Stimulated activated CD8-positive, alpha-beta memory T cell treated with anti-CD3 and anti-CD28 coated beads, Interleukin-15, amount 100 ng/mL, for 4 hours (primary cell): Measurements from ENCODE around the gene MUC5AC.

ENCODE experiments used
- DNase-seq, 2 donors: peaks; one replicate each; pipeline ENCODE4 v3.0.0-alpha.2; 2020; ENCODE audit warnings: low read depth in 2 of 2

MUC5AC gene

DNA sequence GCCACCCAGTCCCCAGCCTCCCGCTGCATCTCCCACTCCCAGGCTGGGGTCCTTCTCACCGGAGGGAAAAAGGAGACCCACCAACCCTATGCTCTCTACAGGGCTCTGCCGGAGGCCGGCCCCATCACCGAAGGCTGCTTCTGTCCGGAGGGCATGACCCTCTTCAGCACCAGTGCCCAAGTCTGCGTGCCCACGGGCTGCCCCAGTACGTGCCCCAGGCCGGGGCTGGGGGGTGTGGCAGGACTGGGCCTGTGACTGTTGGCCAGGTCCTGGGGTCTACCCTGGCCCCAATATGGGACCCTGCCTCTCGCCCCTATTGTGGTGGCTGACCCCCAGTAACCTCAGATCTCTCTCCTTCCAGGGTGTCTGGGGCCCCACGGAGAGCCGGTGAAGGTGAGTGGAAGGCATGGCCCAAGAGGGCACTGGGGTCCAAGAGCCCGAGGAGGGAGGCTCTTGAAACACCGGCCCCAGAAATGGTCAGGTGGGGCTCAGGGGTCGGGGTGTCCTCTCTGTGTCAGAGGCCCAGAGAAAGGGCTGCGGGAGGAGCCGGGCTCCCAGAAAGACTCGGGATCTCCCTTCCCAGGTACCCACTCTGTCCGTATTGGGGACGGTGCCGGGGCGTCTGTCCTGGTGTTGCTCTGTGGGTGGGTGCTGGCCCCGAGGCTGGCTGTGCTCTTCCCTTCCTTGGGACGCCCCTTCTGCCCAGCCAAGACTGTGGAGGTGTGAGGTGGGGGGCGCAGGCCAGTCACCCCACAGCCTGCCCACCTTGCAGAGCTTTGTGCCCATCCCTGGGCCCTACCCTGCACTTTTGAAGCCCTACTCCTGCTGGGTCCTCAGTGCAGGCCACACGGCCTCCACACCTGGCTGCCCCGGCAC, 39.0 kb downstream of the MUC5AC start:
- DNase-seq, result no peak

DNA sequence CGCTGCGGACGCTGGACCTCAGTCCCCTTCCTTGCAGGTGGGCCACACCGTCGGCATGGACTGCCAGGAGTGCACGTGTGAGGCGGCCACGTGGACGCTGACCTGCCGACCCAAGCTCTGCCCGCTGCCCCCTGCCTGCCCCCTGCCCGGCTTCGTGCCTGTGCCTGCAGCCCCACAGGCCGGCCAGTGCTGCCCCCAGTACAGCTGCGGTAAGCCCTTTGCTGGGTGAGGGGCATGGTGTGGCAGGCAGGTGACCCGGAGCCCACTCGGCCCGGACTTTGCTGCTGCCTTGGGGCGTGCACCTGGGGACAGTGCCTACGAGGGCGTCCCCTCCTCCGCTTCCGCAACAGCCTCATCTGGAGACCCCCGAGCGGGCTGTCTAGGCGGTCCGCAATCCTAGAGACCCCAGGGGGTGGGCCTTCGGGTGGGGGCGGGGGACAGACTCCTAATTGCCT, 39.7 kb downstream of the MUC5AC start:
- DNase-seq, result no peak

DNA sequence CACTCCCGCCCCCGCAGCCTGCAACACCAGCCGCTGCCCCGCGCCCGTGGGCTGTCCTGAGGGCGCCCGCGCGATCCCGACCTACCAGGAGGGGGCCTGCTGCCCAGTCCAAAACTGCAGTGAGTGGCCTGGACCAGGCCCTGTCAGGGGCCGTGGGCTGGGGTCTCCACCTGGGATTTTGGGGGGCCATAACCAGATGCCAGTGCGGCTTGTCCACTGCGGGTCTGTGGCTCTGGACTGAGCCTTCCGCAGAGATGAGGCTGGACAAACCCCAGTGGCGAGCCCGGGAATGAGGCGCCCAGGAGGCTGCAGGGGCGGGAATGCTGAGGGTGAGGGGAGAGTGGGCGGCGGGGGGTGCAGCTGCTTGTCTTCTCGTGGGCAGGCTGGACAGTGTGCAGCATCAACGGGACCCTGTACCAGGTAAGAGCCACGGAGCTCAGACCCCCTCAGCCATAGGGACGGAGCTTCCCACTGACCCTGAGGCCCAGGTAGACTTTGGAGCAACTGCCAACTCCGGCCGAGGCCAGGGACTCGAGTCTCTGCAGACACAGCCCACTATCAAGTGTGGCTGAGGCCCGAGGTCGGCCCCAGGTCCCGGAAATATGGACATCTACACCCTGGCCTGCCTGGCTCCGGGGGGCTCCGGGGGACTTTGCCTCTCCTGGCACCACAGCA, 40.3 kb downstream of the MUC5AC start:
- DNase-seq, result no peak

DNA sequence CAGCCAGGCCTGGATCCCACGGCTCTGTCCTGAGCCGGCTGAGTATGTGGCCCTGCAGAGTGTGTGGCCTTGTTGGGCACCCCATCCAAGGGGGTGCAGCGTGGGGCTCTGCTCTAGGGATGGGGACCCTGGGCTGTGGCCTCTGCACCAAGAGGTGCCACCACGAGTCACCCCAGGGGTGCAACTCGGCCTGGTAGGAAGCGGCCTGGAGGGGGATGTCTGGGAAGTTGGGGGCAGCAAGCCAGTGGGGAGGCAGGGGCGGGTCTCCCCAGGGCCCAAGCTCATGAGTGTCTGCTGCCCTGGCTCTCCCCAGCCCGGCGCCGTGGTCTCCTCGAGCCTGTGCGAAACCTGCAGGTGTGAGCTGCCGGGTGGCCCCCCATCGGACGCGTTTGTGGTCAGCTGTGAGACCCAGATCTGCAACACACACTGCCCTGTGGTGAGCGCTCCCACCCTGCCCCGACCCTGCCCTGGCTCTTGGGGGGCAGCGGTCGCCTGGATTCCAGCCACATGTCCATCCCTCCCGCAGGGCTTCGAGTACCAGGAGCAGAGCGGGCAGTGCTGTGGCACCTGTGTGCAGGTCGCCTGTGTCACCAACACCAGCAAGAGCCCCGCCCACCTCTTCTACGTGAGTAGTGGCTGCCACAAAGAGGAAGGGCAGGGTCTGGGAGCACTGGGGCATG, 40.9 kb downstream of the MUC5AC start:
- no peak for DNase-seq

DNA sequence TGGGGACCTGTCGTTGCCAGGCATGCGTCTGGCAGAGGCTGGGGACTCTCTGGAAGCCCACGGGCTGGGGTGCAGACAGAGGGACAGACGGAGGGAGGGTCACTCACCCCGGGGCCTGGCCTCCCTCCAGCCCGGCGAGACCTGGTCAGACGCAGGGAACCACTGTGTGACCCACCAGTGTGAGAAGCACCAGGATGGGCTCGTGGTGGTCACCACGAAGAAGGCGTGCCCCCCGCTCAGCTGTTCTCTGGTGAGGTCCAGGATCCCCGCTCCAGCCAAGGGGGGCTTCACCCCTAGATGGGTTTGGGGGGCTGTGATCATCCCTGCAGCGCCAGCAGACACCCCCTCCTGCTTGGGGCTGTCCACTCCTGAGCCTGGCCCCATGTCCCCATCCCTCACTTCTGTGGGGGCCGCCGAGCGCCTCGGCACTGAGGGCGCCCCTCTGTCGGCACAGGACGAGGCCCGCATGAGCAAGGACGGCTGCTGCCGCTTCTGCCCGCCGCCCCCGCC, 41.5 kb downstream of the MUC5AC start:
- DNase-seq, result no peak

DNA sequence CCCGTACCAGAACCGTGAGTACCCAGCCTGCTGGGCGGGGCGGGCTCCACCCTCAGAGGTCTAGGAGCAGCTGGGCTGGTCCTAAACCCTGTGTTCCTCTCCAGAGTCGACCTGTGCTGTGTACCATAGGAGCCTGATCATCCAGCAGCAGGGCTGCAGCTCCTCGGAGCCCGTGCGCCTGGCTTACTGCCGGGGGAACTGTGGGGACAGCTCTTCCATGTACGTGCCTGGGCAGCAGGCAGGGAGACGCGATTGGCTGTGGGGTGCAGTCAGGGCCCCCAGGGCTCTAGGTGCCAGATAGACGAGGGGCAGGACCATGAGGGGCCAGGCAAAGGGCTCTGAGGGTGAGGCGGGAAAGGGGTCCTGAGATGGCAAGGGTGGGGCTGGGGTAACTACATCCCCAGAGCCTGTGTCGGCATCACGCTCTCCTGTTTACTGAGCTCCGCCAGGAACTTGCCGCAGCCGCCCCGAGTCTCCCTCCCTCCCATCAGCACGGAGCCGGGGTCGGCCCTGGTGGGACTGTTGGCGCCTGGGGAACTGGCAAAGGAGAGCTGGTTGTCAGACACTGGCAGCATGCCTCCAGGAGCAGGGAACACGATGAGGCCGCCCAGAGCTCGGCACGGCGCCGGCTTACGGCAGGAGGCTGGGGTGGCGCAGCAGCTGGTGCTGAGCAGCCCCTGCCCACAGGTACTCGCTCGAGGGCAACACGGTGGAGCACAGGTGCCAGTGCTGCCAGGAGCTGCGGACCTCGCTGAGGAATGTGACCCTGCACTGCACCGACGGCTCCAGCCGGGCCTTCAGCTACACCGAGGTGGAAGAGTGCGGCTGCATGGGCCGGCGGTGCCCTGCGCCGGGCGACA, 42.2 kb downstream of the MUC5AC start:
- DNase-seq, result no peak

DNA sequence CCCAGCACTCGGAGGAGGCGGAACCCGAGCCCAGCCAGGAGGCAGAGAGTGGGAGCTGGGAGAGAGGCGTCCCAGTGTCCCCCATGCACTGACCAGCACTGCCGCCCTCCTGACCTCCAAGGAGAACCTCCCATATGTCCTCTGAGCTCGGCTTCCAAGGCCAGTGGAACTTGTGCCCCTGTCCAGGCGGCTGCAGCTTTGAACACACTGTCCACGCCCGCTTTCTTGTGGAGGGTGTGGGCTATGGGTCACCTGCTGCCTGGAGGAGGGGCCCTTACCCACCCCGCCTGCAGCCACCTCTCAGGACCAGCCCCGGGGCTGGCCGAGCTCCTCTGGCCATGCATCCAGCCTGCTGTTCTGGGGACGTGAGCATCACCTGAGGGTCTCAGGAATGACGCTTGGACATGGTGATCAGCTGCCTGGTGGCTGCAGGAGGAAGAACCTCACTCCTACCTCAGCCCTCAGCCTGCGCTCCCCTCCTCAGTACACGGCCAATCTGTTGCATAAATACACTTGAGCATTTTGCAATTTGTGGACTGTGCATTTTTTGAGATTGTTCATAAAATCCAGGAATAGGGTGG, 42.9 kb downstream of the MUC5AC start:
- DNase-seq, result no peak

DNA sequence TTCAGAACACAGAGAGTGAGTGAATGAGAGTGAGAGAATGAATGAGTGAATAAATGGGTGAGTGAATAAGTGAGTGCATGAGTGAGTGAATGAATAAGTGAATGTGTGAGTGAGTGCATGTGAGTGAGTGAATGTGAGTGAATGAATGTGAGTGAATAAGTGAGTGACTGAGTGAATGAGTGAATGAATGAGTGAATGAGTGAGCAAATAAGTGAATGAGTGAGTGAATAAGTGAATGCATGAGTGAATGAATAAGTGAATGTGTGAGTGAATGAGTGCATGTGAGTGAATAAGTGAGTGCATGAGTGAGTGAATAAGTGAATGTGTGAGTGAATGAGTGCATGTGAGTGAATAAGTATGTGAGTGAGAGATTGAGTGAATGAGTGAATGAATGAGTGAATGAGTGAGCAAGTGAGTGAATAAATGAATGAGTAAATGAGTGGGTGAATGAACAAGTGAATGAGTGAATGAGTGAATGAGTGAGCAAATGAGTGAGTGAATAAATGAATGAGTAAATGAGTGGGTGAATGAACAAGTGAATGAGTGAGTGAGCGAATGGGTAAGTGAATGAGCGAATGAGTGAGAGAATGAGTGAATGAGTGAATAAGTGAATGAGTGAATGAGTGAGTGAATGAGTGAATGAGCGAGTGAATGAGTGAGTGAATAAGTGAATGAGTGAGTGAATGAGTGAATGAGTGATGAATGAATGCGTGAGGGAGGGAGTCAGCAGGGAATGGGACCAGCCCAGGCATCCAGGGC, 43.8 kb downstream of the MUC5AC start:
- no peak for DNase-seq

DNA sequence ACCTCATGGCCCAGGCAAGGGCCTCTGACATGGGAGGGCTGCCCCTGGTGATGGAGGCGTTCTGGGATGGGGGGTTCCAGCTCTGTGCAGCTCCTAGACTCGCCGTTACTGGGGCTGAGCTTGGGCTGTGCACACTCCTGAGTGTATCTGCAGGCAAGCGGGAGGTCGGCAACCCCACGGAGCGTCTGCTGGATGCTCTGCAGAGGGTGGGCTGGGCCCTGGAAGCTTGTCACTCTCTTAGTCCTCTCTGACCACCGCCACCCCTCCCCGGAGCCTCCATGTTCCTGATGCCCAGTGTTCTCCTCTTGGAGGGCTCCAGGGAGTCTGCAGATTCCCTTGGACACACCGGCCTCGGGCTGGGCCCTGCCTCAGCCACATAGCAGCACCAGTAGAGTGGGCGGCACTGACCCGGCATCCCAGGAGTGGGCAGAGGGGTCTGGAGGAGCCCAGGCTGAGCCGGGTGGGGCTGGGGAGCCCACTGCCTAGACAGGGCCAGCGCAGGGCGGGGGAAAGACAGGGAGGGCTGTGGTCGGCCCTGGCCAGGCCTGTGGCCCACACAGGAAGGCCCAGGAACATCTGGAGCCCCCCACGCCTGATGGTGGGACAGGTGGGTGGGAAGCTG, 44.5 kb downstream of the MUC5AC start:
- DNase-seq, result no peak

DNA sequence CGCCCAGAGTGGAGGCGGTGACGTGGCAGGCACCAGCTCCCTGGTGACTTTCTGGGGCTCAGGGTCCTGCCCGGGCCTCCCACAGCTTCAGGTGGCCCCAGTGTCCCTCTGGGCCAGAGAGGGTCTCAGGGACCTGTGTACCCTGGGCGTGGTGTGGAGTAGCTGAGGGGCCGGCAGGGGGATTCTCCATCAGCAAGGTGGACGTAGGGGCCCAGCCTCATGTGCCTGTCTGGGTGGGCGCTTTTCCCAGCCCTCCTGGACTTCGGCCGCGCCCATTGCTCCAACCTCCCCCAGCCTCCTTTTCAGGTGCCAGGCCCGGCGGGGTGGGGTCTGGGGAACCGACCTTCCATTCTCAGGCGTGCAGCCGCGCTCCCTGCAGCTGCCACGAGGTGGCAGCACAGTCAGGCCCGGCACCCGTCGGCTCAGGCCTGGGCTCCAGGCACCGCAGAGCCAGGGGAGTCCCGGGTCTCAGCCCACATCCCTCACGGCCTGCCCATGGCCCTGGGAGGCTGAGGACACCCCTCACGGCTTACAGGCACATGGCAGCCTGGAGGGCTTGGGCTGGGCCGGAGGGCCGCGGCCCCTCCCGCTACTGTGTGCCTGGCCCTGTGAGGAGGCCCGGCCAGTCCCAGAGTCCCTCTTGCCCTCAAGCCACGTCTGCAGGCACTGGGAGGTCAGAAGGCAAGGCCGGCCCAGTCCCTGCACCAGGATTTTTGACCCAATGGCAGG, 45.2 kb downstream of the MUC5AC start:
- DNase-seq, result peak in 1 of 2 donors; percentile 21

DNA sequence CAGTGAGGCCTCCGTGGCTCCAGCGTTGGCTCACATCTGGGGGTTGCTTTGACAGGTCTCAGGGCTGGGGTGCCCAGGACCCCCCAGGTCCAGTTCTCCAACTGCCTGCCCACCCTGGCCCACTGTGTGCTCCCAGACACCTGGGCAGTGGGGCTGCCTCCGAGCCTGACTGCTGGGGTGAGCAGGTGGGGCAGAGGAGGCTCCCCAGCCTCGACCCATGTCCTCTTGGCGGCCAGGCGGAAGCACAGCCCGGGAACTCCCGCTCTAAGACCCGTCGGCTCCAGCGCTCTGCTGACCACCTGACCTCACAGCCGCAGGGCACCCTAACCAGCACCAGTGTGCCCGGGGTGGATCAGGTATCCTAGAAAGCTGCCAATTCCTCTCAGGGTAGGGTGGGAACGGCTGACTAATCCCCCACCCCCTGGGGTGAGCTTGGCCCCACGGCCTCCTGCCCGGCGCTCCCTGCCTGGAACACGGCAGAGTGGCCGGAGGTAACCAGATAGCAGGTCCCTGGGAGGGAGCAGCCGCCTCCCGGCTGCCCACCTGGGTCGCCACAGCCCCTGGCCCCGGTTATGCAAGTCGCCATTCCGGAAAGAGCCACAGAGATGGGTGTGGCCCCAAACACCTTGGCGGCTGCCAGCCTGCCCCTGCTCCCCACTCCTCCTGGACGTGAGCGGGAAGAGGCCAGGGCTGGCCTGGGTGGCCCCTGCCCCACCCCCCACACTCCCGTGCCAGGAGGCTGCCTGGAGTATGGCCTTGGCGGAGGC, 45.9 kb downstream of the MUC5AC start:
- no peak for DNase-seq

DNA sequence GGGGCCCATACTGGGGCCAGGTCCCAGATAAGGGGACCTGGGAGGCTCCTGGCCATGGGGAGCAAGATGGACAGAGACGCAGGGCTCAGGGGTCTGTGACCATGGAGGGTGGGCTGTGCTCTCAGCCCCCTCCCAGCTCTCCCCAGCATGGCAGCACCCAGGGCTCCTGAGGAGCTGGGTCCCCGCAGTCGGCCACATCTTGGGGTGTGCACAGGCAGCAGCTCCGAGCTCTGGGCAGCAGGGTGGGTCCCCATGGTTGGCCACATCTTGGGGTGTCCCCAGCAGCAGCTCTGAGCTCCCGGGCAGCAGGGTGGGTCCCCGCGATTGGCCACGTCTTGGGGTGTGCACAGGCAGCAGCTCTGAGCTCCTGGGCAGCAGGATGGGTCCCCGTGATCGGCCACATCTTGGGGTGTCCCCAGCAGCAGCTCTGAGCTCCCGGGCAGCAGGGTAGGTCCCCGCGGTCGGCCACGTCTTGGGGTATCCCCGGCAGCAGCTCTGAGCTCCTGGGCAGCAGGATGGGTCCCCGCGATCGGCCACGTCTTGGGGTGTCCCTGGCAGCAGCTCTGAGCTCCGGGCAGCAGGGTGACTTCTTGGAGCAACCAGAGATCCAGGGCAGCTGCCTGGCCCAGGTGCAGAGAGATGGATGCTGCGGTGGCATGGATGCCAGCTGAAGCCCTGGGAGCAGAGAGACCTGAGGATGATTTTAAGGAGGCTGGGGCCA, 46.8 kb downstream of the MUC5AC start:
- DNase-seq, result no peak

DNA sequence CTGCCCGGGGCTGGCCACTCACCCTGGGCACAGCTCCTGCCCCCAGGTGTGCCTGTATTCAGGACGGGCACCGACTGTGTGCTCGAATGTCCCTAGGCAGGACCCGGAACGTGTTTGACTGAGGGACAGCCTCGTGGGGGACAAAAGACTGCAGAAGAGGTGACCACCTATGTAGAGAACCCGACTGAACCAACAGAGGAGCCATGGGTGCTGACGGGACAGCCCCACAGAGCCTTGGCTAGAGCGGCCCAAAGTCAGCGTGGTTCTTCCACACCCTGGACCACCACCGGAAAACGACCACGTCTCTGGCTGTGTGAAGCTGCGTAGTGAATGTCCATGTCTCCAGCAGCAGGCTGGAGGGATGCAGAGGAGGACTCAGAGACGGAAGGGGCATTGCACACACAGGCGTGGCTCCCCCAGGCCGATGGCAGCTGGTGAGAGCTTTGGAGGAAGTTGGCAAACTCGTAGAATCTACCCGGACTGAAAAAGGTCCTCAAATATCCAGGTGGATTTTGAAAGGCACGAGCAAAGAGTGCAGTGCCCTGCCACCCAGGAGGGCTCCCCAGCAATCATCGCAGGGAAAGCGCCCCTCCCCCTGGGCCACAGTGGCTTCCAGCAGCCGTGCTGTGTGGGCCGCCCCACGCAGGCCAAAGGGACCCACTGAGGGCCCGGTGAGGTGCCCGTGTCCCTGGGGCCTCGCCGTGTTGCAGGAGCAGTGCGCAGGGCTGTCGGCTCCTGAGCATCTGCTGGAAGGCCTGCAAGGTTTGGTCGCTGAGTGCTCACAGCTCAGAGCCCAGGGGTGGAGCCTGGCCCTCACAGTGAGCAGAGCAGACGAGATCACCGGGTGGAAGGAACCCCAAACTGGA, 47.6 kb downstream of the MUC5AC start:
- no peak for DNase-seq

DNA sequence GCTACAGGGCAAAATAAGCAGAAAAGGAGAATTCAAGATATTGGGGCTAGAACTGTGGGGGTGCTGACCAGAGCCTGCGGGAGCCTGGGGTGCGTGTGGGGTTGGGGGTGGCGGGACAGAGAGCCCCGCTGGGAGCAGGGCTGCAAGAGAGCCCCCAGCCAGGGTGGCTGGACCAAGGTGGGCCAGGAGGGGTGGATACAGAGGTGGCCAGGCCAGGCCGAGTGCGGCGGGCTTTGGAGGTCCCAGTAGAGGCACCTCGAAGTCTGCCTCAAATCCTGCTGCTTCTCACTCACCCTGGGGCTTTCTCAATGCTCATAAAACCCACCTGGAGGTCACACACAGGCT, 48.2 kb downstream of the MUC5AC start:
- DNase-seq, result no peak

DNA sequence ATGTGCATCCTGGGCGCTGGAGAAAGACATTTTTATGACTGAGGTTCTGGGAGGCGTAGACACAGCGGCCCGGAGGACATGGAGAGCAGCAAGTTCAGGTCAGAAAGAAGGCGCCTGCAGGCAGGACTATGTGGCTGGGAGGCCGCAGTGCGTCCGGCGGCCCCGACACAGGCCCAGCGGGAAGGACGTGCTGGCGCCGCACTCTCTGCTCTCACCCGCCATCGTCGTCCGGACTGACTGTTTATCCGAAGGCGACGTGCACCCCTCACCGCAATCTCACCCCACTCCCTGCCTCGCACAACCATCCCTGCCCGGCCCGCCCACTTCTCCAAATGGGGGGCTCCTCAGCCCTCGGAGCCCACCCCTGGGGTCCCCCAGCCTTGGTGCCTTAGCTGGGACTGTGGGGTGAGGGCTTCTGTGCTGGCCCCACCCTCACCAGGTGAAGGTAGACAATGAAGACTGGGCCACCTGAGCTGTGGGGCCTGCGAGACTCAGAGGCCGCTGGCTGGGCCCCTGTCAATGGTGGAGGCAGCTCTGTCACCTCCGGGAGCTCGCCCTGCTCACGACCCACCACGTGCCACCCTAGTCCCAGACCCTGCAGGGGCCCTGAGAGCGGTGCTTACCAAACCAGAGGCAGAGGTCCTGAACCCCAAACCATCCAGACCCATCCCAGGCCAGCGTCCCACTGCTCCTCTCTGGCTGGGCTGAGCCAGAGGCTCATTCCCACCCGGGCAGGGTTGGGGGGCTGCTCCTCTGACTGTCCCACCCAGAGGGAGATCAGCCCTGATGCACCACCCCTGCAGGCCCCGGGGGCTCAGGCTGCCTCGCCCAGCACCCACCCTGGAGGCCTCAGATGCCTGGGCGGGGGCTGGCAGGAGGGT, 48.9 kb downstream of the MUC5AC start:
- DNase-seq, result no peak
